Spinal cord (tissue), 10 donors: ENCODE results near the gene HS1BP3. TPM values are rescaled to one million over a fixed set of nuclear protein-coding genes. Genes with fewer than 3 reads are reported as not detected.

ENCODE experiments used
- DNase-seq, 6 donors: peaks; one replicate each; pipeline versions ENCODE4 v3.0.0 to v3.0.0-alpha.2; 2013 to 2015; ENCODE audit warnings: low spot score in 6 of 6, low read depth in 4 of 6
- H3K27ac ChIP-seq: one replicate; pipeline ENCODE4 v1.5.1; 2013; ENCODE audit warnings: low read depth, low read length, control low read depth
- H3K27me3 ChIP-seq: one replicate; pipeline ENCODE4 v1.6.1; 2013; ENCODE audit warnings: low read length; ENCODE audit not compliant: control insufficient read depth, insufficient read depth
- H3K36me3 ChIP-seq: one replicate; pipeline ENCODE4 v1.6.1; 2013; ENCODE audit warnings: low read length; ENCODE audit not compliant: control insufficient read depth, insufficient read depth
- H3K4me1 ChIP-seq: one replicate; pipeline ENCODE4 v1.6.1; 2013; ENCODE audit warnings: low read length; ENCODE audit not compliant: control insufficient read depth, insufficient read depth
- H3K4me3 ChIP-seq: one replicate; pipeline ENCODE4 v1.5.1; 2013; ENCODE audit warnings: low read depth, low read length, control low read depth
- H3K9me3 ChIP-seq: one replicate; pipeline ENCODE4 v1.6.1; 2013; ENCODE audit warnings: low read length; ENCODE audit not compliant: control insufficient read depth, insufficient read depth
- WGBS: methylation state at CpG from one replicate; pipeline ENCODE4 v1.1.5; 2013; ENCODE audit warnings: missing lambda C conversion rate; ENCODE audit not compliant: insufficient coverage; 5-methylcytosine and 5-hydroxymethylcytosine counted together
- polyA plus RNA-seq, 2 donors: library from polyadenylated mRNA; unstranded; fragments of 120-200 nt; gene quantifications; one replicate each; pipeline ENCODE4 v1.2.1, GENCODE V29; 2013; ENCODE audit not compliant: insufficient read length in 2 of 2
- total RNA-seq, 2 donors: library from RNA; depleted of rRNA in 1 of 2; stranded (reverse); fragments of 120-200 nt in 1 of 2; fragments of >200 nt in 1 of 2; gene quantifications; one replicate each; pipeline versions ENCODE4 v1.2.3 to v1.2.4, GENCODE V29; 2013 to 2014
- donor health status: healthy.

HS1BP3 gene
- total and polyA plus RNA-seq, 4 donors = 13.5 to 21.3 (median 15.1) TPM

DNA sequence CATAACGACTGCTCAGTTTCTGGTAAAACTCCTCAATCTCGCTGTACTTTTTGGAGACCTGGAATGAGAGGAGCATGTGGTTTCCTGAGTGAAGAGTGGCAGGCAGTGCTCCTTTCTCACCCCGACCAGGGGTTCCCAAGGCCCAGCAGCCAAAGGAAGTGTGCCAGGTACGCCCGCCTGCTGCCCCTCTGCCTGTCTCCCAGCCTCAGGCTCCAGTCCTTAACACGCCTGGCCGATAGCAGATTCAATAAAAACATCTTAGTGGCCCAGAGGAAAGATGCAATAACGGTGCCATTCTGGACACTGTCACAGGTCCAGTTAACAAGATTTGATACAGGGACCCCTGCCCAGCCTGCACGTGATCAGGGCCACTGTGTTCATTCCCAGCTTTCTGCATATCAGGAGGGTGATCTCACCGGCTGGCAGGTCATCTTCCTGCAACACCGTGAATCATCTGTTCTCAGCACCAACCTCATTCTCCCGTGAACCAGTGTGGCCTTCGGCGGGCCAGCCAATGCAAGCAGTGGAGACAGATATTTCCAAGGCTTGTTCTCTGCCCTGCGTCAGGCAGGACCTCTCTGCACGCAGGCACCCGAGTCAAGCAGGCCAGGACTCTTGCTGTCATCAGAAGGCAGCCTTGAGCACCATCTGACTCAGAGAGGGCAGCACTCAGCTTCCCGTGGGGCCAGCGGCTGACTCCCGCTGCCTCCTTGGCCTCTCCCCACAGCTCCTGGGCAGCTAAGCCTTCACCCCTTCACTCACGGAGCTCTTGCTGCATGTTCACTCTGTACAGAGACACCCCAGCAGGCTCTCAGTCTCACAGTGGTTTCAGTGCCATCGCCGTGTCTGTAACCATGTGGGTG lies 9.5 kb downstream of the HS1BP3 start:
- H3K9me3 ChIP-seq = no peaks in the 10 kb centered on the region
- DNase-seq = no peak
- H3K36me3 ChIP-seq = peaks cover 86% of the 10 kb centered on the region
- H3K27ac ChIP-seq = no peak overlapping the region
- H3K27me3 ChIP-seq = no peaks in the 10 kb centered on the region
- H3K4me1 ChIP-seq = peaks cover 31% of the 10 kb centered on the region
- WGBS = 76% methylated on average over 23 of the region's 23 CpGs
- no peak overlapping the region for H3K4me3 ChIP-seq

DNA sequence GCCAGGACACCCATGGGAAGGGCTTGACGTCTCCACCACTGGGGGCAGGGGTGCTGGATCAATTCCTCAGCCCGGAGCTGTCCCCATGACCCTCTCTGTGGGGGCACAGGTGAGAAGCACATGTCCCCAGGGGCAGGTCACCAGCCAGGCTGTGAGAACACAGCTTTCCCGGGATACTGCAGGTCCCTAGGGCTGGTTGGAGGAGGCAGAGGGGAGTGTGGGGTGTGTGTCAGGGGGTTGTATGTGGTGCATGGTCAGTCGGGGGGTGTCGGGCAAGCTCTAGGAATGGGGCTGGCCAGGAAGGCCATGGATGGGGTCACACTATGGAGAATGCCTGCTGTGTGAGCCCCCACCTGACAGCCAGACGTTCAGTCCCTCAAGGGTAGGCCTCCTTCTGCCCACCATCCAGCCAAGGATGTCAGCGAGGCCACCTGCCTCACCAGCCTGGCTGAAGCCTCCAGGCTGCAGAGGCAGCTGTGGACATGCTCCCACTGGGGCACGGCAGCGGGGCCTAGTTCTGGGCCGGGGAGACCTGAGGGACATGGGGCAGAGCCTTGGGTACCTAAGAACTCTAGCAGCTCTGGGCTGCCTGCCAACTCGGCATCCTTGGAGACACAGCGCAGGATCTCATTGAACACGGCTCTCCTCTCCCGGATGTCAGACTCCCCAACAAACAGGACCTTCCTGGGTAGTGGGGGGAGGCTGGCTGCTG lies 10.3 kb downstream of the HS1BP3 start:
- H3K4me3 ChIP-seq = no peak overlapping the region
- H3K36me3 ChIP-seq = peaks cover 85% of the 10 kb centered on the region
- no peaks in the 10 kb centered on the region for H3K9me3 ChIP-seq
- peak in 2 of 6 donors; percentile 58 to 70 for DNase-seq
- H3K27ac ChIP-seq = no peak overlapping the region
- H3K4me1 ChIP-seq = peaks cover 39% of the 10 kb centered on the region
- 60% methylated on average over 10 of the region's 14 CpGs for WGBS
- H3K27me3 ChIP-seq = no peaks in the 10 kb centered on the region

DNA sequence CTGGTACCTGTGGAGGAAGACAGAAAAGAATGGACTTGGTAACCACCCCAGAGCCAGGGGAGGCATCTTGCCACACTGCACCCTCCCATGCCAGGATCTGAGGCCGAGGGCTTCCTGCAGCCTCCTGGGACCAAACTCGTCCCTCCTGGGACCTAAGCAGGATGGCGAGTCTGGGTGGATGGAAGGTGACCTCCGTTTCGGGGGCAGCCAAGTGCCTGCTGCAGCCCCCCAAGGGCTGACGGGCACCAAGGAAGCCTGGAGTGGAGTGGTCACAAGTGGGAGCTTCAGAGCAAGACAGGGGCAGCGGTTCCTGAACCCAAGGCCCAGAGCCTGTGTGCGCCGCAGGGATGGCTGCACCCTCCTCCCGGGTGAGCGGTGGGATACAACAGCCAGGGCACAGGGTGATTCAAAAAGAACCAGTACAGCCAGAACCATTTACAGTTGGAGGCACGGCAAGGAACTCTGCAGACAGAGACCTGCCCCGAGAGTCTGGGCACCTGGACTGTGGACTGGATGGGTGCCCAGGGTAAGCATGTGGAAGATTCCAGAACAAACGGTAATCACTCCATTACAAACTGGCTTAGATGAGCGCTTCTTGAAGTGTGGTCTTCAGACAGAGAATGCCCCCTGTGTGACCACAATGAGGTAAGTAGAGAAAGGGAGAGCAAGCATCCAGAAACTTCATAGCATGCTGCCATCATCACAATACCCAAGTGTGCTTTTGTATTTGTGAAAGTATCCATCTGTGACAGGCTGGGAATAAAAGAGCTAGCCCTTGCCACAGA lies 12.1 kb downstream of the HS1BP3 start:
- DNase-seq = peak in 1 of 6 donors; percentile 7
- H3K36me3 ChIP-seq = peaks cover 77% of the 10 kb centered on the region
- no peak overlapping the region for H3K27ac ChIP-seq
- no peaks in the 10 kb centered on the region for H3K9me3 ChIP-seq
- H3K4me1 ChIP-seq = peaks cover 55% of the 10 kb centered on the region
- no peaks in the 10 kb centered on the region for H3K27me3 ChIP-seq
- WGBS = 94% methylated on average over 10 of the region's 15 CpGs
- no peak overlapping the region for H3K4me3 ChIP-seq

DNA sequence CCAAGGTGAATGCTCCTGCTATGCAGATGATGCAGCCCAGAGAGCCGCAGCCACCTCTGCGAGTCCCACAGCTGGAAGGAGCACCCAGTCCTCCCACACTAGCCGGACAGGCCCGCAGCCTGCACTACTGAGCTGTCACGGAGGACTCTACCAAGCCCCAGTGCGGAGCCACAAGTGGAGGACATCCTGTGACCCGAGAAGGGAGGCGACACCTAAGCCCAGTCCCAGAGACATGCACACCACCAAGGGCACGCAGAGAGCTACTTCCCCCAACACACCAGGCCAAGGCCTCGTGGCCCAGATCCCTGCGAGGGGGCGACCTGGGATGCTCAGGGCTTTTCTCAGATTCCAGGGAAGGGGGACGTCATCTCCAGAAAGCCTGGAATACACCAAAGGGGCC lies 12.9 kb downstream of the HS1BP3 start:
- no peak for DNase-seq
- peaks cover 76% of the 10 kb centered on the region for H3K36me3 ChIP-seq
- no peaks in the 10 kb centered on the region for H3K27me3 ChIP-seq
- no peaks in the 10 kb centered on the region for H3K9me3 ChIP-seq
- WGBS = 96% methylated on average over 13 of the region's 13 CpGs
- H3K4me1 ChIP-seq = peaks cover 58% of the 10 kb centered on the region
- no peak overlapping the region for H3K4me3 ChIP-seq
- no peak overlapping the region for H3K27ac ChIP-seq

DNA sequence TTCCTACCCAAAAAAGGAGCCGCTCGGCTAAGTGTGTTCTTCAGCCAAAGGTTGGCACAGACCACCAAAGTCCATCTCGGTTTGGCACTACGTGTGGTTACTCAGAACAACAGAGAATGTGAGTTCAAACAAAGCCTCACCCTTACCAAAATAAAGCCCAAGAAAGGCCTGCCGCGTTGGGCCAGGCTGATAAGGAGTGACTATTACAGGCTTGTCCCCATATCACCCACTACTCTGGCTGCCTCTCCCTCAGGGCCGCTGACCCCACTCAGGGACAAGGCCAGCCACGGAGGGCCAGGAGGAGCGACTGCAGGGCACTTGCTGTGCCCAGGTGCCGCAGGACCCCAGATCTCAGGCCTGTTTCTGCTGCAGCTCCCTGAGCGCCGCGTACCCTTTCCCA lies 13.8 kb downstream of the HS1BP3 start:
- Histone ChIP-seq H3K4me3 (no peak overlapping the region), H3K27ac (no peak overlapping the region), H3K36me3 (peaks cover 73% of the 10 kb centered on the region), H3K9me3 (no peaks in the 10 kb centered on the region), H3K27me3 (no peaks in the 10 kb centered on the region), H3K4me1 (peaks cover 52% of the 10 kb centered on the region)
- WGBS = 65% methylated on average over 9 of the region's 13 CpGs
- DNase-seq = peak in 1 of 6 donors; percentile 64

DNA sequence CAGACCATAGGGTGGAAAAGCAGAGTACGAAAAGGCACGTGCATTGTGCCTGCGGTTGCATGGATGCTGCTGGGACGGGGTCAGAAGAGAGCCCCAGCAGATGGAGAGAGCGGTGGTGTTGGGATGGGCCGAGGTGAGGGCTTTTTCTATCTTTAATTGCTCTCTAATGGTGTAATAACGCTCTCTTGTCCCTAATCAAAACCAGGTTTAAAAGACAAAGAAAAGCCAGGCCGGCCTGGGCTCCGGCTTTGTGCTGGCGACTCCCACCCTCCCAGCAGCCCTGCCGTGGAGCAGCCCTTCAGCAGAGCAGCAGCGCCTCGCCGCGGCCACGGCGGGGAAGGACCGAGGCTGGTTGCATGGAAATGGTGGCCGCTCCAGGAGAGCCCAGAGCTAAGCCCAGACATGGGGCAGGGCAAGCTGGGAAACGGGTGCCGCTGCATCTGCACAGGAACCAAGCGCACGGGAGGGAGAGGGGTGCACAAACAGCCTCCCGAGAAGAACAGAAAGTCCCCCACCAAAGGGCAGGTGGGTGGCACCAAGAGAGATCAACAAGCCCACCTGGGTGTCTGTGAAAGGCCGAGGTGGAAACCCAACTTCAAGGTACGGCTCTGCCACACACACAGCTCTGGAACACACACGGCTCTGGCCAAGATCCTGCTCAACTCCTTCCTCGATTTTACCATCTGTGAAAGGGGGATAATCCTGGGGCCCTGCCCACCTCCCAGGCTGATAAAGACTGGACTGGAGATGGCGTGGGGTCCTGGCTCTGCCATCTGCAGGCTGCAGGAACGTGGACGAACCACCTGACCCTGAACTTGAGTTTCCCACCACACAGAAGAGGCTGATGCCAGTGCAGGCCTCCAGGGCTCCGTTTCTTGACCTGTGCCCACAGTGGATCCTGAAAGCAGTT lies 15.0 kb downstream of the HS1BP3 start:
- H3K4me1 ChIP-seq = peaks cover 42% of the 10 kb centered on the region
- no peaks in the 10 kb centered on the region for H3K9me3 ChIP-seq
- peak in 4 of 6 donors; percentile 79 to 96 (median 88) for DNase-seq
- 21% methylated on average over 24 of the region's 32 CpGs for WGBS
- H3K27ac ChIP-seq = peak overlapping the region; percentile 36
- H3K4me3 ChIP-seq = no peak overlapping the region
- H3K27me3 ChIP-seq = no peaks in the 10 kb centered on the region
- peaks cover 64% of the 10 kb centered on the region for H3K36me3 ChIP-seq

DNA sequence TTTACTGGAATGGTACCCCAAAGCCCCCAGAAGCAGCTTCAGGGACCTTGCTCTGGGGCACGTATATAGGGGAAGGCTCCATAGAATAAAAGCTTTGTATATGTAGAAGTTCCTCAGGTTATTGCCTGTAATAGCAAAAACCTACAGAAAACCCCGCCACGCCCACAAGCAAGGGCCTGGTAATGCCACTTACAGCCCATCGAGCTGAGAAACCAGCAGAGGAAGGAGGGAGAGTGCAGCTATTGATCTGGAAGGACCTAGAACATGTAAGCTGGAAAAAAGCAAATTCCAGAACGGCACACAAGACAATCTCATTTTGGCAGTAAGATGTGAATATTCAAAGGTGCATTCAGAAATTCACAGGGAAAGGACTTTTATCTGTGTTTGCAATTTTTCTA lies 15.8 kb downstream of the HS1BP3 start:
- Histone ChIP-seq H3K9me3 (no peaks in the 10 kb centered on the region), H3K4me1 (peaks cover 35% of the 10 kb centered on the region), H3K36me3 (peaks cover 61% of the 10 kb centered on the region), H3K4me3 (no peak overlapping the region), H3K27ac (peak overlapping the region; percentile 36), H3K27me3 (no peaks in the 10 kb centered on the region)
- WGBS = 0% methylated on average over 1 of the region's 5 CpGs
- peak in 2 of 6 donors; percentile 56 to 73 for DNase-seq

DNA sequence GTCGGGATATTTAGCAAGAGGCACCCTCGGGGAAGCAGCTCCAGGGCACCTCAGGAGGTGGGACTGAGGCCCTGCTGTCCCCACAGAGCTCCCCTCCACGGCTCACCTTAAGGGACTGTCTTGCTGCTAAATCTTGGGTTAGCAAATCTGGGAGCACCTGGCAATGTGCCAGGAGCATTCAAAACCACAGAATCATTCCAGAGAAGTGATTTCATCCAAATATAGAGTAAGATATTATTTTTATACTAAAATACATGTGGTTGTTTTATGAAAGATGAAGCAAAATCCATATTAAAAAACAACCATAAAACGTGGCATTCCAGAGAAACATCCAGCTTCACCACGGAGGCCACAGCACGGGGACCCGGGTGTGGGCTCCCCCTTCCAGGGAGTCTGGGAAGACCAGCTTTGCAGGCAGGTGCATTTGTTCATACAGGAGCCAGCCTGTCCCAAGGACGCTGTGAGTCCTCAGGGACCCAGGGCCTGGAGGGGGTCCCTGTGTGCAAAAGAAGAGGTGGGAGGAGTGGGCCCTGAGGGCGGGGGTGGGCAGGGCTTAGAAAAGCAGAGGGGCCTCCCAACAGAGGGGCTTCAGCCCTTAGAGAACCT lies 16.3 kb downstream of the HS1BP3 start:
- Histone ChIP-seq H3K27ac (peak overlapping the region; percentile 36), H3K4me3 (no peak overlapping the region)

More for the DNA sequence above, 16.3 kb downstream of the HS1BP3 start:
- peaks cover 39% of the 10 kb centered on the region for H3K4me1 ChIP-seq
- no peaks in the 10 kb centered on the region for H3K9me3 ChIP-seq
- no peaks in the 10 kb centered on the region for H3K27me3 ChIP-seq
- peaks cover 58% of the 10 kb centered on the region for H3K36me3 ChIP-seq
- peak in 2 of 6 donors; percentile 17 to 45 for DNase-seq
- WGBS = 67% methylated on average over 9 of the region's 9 CpGs
